GM19455 (cell line): ENCODE data around the gene CBFB.
A peak's percentile ranks its signal among the peaks of the same experiment; 100 is the strongest.
"Not testable (repeated sequence)": the region's sequence is repeated elsewhere in the genome, so short reads cannot be mapped to it uniquely, and the experiment has no call there.

Experiments
- ATAC-seq: cut with Tn5 transposase; IDR thresholded peaks from one replicate; pipeline ENCODE4 v1.9.1; 2021; ENCODE audit not compliant: unreplicated experiment

CBFB gene

DNA sequence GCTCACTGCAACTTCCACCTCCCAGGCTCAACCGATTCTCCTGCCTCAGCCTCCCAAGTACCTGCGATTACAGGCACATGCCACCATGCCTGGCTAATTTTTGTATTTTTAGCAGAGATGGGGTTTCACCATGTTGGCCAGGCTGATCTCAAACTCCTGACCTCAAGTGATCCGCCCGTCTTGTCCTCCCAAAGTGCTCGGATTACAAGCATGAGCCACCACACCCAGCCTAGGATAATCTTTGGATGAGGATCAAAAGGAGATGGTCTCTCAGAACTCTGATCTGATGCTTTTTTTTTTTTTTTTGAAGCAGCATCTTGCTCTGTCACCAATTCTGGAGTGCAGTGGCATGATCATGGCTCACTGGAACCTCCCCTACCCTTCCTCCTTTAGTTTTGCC is 93.8 kb downstream of the CBFB start:
- ATAC-seq: not testable (repeated sequence)

DNA sequence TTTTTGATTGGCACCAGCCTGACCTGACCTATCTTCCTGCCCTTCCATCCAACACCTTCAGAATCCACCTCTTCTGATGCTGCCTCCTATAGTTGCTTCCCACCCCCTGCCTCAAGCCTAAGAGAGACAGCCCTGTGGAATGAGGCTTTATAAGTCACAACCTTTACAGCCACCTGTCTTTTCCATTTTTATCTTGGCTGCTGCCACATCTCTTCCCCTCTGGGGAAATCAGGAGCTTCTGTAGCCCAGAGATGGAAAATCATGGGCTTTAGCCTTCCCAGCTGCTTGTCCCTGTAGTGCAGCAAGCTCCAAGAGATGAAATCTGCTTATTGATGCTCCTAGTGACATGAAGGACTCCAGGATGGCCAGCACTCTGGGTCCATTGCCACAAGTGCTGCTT is 99.5 kb downstream of the CBFB start:
- ATAC-seq: no peak

DNA sequence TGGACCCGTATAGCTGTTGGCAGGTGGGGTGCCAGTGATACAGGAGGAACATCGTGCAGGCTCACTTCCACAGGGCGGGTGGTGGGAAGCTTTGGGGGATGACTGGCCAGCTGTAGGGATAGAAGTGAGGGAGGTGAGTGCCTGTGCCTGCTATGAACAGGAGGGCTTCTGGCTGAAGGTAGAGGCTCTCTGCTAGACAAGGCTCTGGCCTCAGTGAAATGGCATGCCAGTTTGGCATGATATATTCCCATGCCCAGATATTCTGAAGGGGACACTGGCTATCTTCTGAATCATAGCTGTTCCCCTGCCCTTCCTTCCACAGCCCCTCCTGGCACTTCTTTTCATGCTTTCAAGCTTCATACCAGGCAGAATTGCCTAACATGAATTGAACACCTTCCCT is 99.9 kb downstream of the CBFB start:
- no peak for ATAC-seq

DNA sequence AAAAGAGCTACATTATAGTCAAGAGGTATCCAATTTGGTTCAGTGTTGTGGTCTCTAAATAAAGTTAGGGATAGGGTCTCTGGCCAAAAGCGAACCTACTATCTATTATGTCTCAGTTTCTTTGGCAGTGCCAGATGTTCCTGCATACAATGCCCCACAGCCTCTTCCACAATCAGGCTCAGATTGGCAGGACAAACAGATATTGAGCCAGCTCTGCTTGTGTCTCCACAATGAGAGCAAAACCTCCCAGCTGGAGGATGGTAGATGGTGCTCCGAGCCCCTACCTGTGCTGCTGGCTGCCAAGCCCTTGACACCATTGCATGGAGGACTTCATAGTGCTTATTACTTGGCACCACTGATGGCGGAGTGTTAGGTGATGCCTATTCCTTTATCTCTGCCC is 100.5 kb downstream of the CBFB start:
- no peak for ATAC-seq

DNA sequence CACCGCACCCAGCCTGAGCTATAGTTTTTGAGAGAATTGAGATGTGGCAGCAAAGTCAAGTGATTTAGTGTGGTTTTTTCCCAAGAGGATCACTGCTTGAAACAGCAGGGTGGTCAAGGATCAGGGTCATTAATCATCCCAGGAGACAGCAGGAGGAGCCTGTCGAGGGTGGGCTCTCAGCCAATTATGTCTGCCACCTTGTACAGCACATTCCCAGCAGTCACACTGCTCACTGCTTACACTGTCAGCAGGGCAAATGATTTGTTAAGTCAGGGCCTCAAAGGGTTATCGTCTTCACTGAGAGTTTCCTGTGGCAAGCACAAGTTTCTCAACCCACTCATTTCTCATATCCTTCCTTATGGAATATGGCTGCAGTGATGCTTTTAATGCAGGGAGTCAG is 108.7 kb downstream of the CBFB start:
- ATAC-seq: no peak

DNA sequence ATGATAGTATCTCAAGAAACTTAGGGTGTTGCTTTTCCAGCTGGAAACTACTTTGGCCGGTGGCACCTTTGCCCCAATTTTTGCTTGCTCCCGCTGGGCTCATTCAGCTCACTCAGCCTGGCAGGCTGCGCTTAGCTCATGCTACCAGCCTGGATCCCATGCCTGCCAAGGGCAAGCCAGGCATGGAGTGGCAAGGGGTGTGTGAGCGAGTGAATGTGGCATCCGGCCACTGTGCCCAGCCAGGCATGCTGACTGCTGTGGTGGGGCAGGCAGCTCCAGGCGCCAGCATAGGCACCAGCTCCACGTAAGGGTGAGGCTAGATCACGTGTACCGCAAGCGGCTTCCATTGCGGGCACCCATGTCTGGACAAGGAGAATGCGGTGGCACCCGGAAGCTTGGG is 112.4 kb downstream of the CBFB start:
- ATAC-seq: no peak

DNA sequence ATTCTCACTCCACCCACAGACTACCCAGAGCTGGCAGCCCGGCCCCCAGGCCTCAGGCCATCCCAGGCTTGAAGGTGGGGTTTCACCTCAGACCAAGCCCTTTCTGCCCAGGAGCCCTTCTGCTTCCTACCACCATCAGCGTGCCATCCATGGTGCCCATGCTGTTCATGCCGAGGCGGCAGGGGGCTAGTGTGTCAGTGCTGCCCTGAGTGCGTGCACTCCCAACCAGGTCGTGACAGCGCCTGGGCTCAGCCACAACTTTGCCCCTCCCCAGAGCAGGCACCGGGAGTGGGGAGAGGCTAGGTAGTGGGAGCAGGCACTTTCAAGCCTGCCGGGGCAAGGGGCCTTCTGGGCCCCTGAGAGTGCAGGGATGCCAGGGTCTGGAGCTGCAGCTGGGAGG is 113.4 kb downstream of the CBFB start:
- ATAC-seq: no peak

DNA sequence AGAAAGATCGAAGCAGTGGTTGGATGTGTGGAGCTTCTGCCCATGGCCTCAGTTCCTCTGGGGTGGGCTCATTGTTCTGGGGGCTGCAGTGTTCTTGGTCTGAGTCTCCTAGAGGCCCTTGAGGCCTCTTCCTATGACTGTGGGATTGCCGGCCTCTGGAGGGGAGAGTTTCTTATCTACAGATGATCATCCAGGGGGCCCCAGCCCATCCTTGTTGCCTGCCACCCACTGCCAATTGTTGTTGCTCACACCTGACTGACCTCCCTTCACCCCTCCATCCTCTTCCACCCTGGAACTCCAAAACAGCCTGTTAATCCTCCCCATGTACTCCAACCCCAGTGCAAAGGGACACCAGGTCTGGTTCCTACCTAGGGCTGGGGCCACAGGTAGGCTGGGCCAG is 116.0 kb downstream of the CBFB start:
- ATAC-seq: no peak

DNA sequence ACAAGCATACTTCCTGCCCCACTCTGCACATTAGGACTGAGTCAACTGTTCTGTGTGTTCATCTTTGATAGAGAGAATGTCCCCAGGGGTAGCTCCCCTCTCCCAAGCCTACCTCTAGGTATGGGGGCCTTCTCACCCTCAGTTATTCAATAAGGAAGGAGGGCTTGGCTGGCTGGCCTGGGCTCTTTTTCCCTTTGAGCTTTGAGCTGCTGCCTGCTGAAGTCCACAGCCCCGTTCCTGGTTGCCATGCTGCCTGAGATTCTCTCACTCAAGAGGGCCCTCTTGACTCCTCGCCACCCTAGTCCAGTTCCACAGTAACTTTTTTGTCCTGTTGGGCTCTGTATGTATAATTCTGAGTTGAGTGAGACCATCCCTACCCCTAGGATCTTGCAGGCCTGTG is 116.8 kb downstream of the CBFB start:
- no peak for ATAC-seq

DNA sequence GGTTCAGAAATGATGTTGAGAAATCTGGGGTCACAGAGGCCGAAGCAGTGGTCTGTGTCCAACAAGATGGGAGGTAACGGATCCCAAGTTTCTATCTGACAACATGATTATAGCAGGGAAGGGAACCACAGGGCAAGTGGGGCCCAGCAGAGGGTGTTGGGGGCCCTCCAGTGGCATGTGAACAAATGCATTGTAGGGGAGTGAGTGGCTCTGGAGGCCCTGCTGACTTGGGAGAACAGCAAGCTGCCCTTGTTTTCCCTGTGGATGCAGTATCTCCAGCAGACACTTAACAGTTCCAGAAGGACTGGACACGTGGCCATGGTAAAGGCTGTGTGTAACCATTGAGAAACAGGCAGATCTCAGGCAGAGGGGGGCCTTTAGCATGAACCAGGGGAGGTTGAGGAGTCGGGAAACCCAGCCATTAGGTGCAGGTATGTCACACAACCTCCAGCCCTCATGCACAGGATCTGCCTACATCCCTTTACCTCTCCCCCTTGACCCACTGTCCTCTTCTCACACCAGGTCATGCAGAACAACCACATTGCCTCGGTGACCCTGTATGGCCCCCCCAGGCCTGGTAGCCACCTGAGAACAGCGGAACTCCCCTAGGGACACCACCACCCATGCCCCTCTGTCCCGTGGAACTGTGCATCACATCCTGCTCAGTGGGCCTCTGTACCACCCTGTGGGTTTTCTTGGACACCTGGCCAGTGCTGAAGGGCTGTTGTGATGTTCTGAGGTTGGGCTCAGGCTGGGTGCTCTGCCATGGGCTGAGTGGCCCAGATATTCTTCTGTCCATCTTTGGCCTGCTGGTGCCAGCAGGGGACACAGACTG is 117.8 kb downstream of the CBFB start:
- no peak for ATAC-seq

DNA sequence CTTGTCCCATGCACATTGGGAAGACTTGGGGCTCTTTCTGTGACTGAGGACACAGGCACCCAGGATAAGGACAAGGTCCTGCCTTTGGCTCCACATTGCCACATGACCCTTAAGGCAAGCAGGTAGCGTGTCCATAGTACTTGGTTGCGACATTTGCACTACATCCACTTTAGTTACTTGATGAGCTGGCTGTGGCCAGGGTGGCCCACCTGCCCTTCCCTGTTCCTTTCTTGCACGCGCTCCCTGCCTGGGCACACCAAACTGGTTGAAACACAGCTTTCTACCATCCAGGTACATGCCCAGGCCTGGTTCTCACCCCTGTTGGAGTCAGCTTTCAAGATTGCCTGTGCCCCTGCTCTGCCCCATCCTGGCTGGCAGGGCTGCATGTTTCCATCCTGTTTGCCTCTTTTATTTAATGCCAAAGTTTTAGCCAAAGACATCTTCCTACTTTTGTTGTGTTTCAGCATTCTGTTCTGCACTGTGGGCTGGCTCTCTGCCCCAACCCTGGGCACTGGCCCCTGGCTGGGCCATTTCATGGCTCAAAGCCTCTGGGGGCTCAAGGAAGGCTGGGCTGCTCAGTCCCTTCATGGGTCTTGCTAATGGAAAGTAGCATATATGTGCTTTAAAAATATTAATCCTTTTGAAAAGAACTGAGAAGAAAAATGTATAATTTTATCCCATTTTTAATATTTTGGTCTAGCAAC is 118.6 kb downstream of the CBFB start:
- no peak for ATAC-seq

DNA sequence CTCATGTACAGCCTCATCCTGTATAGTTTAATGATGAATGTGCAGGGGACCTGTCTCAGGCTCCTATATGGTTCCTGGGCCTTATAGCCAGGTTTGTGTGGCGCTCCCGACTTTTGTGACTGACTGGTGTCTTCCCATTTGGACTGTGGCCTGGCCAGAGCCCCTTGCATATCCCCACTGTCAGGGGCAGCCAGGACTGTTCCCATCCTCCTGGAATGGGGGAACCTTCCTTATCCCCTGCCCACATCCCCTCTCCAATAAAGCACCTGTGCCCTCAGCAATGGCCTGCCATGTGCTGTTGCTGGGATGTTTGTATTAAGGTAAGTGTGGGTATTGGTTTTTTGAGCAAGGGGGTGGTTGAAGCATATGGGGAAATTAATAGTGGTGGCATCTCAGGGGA is 119.3 kb downstream of the CBFB start:
- no peak for ATAC-seq

DNA sequence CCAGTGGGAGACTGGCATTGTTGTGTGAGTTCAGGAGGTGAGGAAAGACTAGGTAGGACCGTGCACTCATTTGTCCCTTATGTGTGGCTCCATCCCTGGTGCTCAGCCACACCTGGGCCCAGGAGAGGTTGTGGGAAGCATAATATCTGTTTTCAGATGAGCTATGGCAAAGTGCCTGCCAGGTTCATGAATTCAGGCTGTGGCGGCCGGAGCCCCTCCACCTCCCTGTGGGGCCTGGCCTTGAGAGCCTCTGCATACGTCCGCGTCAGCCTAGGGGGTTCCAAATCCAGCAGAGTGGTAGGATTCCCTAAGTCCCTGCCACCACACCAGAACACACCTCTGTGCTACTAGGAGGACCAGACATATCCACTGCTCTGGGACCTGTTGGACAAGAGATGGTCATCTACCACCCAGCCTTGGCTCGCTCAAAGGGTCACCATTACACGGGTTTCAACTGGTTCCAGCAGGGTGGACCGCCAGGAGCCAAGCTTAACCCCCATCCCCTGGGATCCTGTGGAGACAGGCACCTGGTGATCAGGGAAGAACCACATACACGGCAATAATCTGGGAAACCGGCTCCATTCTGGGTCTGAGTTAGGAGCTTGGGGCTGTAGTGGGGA is 119.8 kb downstream of the CBFB start:
- ATAC-seq: no peak

DNA sequence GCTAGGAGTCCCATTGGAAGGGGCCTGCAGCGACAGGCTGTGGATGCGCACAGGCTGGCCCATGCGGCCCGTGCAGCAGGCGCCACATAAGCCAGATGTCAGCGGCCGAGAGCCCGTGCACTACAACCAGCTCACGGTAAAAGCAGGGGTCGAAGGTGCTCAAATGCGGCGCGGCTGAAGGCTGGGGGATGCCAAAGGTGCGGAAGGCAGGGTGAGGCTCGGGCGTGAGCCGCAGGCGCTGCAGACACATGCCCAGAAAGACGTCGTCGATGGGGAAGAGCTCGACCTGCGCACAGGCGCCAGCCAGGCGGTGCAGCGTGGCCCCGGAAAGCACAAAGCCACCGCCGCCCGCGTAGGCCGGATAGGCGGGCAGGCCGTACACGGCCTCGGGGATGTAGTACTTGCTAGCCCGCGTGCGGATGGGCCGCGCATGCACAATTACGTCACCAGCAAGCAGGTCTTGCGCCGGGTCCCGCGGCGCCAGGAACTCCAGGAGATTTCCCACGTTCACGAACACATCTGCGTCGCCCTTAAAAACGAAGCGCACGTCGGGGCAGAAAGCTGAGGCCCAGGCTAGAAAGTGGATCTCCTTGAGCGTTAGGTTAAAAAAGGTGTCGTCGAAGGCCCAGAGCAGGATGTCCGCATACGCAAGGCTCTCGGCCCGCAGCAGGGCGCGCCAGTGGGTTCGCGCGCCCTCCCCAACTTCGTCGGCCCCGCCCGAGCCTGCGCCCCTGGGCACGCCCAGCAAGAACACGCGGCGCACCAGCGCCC is 120.5 kb downstream of the CBFB start:
- no peak for ATAC-seq

DNA sequence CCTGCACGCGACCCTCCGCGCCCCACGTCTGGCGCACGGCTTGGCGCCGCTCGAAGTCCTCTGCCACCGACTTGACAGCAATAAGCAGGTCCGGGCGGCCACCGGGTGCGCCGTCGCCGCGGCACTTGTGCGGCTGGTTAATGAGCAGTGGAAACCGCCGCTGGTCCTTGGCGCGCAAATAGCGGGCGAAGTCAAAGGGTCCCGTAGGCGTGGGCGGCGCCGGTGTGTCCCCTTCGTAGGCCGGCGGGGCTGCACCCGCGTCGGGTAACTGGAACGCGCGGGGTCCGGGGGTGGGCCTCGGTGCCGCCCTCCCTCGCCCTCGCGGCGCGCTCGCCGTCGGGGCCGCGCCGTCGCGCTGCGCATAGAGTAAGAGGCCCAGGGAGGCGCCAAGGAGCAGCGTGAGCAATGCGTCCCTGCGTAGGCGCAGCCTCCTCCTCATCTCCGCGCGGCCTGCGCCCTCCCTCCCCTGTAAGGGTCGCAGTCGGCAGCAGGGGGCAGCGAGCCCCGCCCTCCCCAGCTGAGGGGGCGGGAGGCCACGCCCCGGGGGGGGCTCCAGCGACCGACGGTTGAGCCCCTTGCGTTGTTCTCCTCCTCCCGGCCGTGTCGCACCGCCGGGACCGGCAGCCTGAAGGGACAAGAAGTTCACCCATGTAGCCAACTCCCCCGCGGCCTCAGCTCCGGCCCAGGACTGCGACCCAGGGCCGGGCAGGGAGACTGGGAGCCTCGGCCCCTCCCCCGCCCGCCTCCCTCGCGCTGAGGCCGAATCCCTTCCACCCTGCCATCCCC is 121.3 kb downstream of the CBFB start:
- peak; percentile 34 for ATAC-seq
